NB4 (cell line): ENCODE results near the gene CRAMP1.

Experiments
- CTCF ChIP-seq: IDR thresholded peaks from one replicate; pipeline ENCODE4 v1.5.1; 2012; ENCODE audit warnings: low read depth, low read length
- MAX ChIP-seq: IDR thresholded peaks from 2 replicates; pipeline ENCODE4 v1.6.1; 2011; ENCODE audit warnings: low read depth, low read length
- MYC ChIP-seq: IDR thresholded peaks from 2 replicates; pipeline ENCODE4 v1.6.1; 2011; ENCODE audit warnings: low read depth, low read length
- POLR2A ChIP-seq: IDR thresholded peaks from 2 replicates; pipeline ENCODE4 v1.6.1; 2011; ENCODE audit warnings: mild to moderate bottlenecking; ENCODE audit not compliant: insufficient read length; ENCODE audit errors: extremely low read depth

GRCh38 chr16:1613211-1613622 lies 1.1 kb downstream of the CRAMP1 start:
- no peak for TF ChIP-seq CTCF
- no peak; the same call in 1 of the 2 replicates for TF ChIP-seq MYC
- TF ChIP-seq MAX = peak; percentile 58
- TF ChIP-seq POLR2A = no peak
